WI38 (cell line): ENCODE measurements around the gene GMDS.

Experiments
- H3K4me3 ChIP-seq: 2 replicates; pipeline ENCODE4 v1.5.1; 2011; ENCODE audit warnings: low read depth, mild to moderate bottlenecking, control low read depth, low read length
- CTCF ChIP-seq: IDR thresholded peaks from 2 replicates; pipeline ENCODE4 v1.5.1; 2012; ENCODE audit warnings: low read depth, mild to moderate bottlenecking, control low read depth, low read length

Gene GMDS

DNA sequence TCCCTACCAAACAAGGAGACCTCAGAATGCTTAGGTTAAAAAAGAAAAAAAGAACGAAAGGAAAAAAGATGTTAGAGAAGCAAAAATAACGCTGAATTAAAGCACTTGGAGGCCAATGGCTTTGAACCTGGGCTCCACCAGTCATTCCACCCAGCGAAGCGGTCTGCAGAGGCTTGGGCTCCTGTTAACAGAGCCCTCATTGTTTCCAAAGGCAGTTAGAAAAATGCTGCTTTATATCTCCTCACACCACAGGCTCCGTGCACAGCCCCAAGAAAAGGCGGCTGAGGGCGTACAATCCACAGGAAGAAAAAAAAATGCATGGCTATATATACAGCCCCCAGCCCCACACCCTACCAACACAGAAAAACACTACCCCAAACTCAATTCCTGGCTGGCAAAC, 379.8 kb downstream of the GMDS start:
- TF ChIP-seq CTCF = no peak
- H3K4me3 ChIP-seq = no peak overlapping the region

- no peak overlapping the region for H3K4me3 ChIP-seq
- no peak for TF ChIP-seq CTCF
Measured at GRCh38 chr6:1864496-1864895, 380.9 kb downstream of the GMDS start.

GRCh38 chr6:1862411-1862810, 383.0 kb downstream of the GMDS start:
- H3K4me3 ChIP-seq = no peak overlapping the region
- no peak for TF ChIP-seq CTCF

DNA sequence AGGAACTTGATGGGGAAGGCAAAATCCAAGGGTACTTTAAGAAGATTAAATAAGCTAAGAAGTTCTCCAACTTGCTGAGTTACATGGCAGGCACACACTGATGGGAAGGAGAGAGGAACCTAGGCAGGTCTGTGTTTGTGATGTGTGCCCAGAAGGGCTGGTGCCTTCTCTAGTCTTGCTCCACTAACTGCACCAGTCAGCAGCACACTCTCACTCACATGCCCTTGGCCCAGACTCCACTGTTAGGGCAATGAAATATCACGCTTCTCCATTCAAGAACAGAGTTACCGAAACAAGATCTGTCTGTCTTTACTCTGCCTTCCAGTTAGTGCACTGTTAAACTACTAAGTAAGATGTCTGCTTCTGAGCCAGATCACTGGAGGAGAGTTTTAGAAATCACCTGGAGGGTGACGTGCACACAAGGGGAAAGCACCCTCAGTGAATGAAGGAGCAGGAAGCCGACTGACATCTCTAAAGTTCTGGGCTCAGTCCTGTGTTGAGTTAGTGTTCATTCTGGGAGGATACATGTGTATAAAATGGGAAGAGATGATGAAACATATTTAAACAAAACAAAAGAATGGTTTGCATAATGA, 384.6 kb downstream of the GMDS start:
- H3K4me3 ChIP-seq = no peak overlapping the region
- TF ChIP-seq CTCF = no peak

GRCh38 chr6:1858859-1859258, 386.5 kb downstream of the GMDS start:
- no peak for TF ChIP-seq CTCF
- H3K4me3 ChIP-seq = no peak overlapping the region

- TF ChIP-seq CTCF = no peak
- H3K4me3 ChIP-seq = no peak overlapping the region
Measured at GRCh38 chr6:1858196-1858595, 387.2 kb downstream of the GMDS start.

DNA sequence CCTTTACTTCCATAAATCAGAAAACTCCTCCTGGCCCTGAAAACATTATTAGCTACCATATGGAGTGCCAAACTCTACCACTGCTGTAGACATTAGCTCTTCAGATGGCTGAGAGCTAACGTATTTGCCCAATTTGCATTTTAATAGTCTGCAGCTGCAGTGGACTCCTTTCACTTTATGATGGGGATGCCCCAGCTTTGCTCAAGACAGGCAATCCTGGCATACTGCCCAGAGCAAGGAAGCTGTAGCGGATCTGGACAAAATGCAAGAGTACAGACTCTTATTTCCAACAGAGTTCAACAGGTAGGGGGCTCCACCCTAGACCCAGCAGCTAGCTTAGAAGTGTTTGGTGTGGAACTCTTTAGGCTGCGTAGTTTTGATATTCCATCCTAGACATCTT, 389.0 kb downstream of the GMDS start:
- no peak overlapping the region for H3K4me3 ChIP-seq

More for the DNA sequence above, 389.0 kb downstream of the GMDS start:
- no peak for TF ChIP-seq CTCF
